ENCODE measurements around the gene RBM39. TPM values are rescaled to one million over a fixed set of nuclear protein-coding genes. Genes with fewer than 3 reads are reported as not detected.

RBM39 gene
- total and polyA plus RNA-seq, 2 of the 13 experiments (the other 11 are each of a cell fraction or from before 2014, with no cell fraction given), result 788 to 920 TPM

GRCh38 chr20:35699127-35699956, 42.7 kb downstream of the RBM39 start, which contains the start of the genes NFS1 and ROMO1 (continued):
- peak; percentile 98 for TF ChIP-seq MYC (CRISPR knock-in tag; IDR thresholded peaks at IDR 0.05; ENCODE audit: borderline replicate concordance)
- peak; percentile 100 for TF ChIP-seq ZNF547 (CRISPR knock-in tag; IDR thresholded peaks at IDR 0.05)
- no peak for TF ChIP-seq FOXA1 (IDR thresholded peaks at IDR 0.05)
- no peak; the same call in none of the 2 replicates for TF ChIP-seq FOXA1 (CRISPR knock-in tag; IDR thresholded peaks at IDR 0.05)
- TF ChIP-seq NR2F6 (IDR thresholded peaks at IDR 0.05), result no peak
- TF ChIP-seq NR2F6 (CRISPR knock-in tag; IDR thresholded peaks at IDR 0.05), result peak; percentile 52; the same call in 1 of the 2 replicates
- TF ChIP-seq ZHX2 (IDR thresholded peaks at IDR 0.05; ENCODE audit: low read depth), result peak; percentile 86
- peak; percentile 16; the same call in 1 of the 2 replicates for TF ChIP-seq ZHX2 (CRISPR knock-in tag; IDR thresholded peaks at IDR 0.05; ENCODE audit: borderline replicate concordance)
- peak; percentile 63 for TF ChIP-seq MLX (CRISPR knock-in tag; IDR thresholded peaks at IDR 0.05)
- peak; percentile 55 for TF ChIP-seq ZNF549 (CRISPR knock-in tag; IDR thresholded peaks at IDR 0.05)
- TF ChIP-seq NR2C2 (CRISPR knock-in tag; IDR thresholded peaks at IDR 0.05; ENCODE audit: borderline replicate concordance), result peak; percentile 100
- peak; percentile 79 for TF ChIP-seq ETV5 (CRISPR knock-in tag; IDR thresholded peaks at IDR 0.05; ENCODE audit: borderline replicate concordance)
- TF ChIP-seq SRF (IDR thresholded peaks at IDR 0.05; ENCODE audit: low read depth, low read length), result 0 out of 2 replicates have a peak, but pooled peaks have one; percentile 32
- TF ChIP-seq ZNF281 (CRISPR knock-in tag; IDR thresholded peaks at IDR 0.05; ENCODE audit: borderline replicate concordance), result peak; percentile 34; the same call in 1 of the 2 replicates
- no peak for TF ChIP-seq NFRKB (IDR thresholded peaks at IDR 0.05)
- peak; percentile 93 to 96 for TF ChIP-seq POLR2A (IDR thresholded peaks at IDR 0.05; ENCODE audit: insufficient read depth in 1 of 2, low read depth in 2 of 2, low read length in 2 of 2)
- TF ChIP-seq ZNF768 (CRISPR knock-in tag; IDR thresholded peaks at IDR 0.05), result peak; percentile 83
- TF ChIP-seq HDAC1 (CRISPR knock-in tag; IDR thresholded peaks at IDR 0.05), result peak; percentile 99
- TF ChIP-seq MBNL3 (CRISPR knock-in tag; conservative IDR thresholded peaks at IDR 0.05), result no peak
- TF ChIP-seq CERS6 (CRISPR knock-in tag; IDR thresholded peaks at IDR 0.05), result peak; percentile 86; the same call in 1 of the 2 replicates
- peak; percentile 75 for TF ChIP-seq RARA (CRISPR knock-in tag; IDR thresholded peaks at IDR 0.05)
